PC-9 (cell line): Measurements from ENCODE around the gene RTN4R.
"Not testable (repeated sequence)": the region's sequence is repeated elsewhere in the genome, so short reads cannot be mapped to it uniquely, and the experiment has no call there.

ENCODE experiments used
- EZH2 ChIP-seq: fragments of 200-600 bp; sonication (generic); IDR thresholded peaks from 2 replicates; pipeline ENCODE4 v1.8.0; 2017; ENCODE audit warnings: antibody characterized with exemption, low read depth
- TF ChIP-seq, protein P1 (sequence below): fragments of 200-600 bp; sonication (generic); conservative IDR thresholded peaks from 2 replicates; pipeline ENCODE4 v1.6.1; 2017; ENCODE audit warnings: mixed run types, antibody characterized with exemption, mild to moderate bottlenecking, moderate library complexity

DNA sequence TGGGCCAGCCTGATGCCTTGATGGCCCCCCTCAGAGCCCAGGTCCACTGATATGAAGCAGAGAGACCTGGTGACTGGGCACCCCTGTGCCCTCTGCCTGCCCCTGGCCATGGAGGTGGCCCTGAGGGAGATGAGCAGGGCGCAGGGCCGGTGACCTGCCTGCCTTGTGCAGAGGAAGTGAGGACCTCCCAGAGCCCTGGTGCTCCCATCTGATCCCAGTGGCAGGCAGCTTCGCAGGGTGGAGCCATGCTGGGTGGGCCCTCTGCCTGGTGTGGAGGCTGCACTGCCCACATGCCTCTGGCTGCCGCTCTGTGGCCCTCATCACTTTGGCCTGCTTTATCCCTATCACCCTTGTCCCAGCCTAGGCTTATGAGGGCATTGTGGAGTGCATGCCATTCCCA lies 1.1 kb upstream of the RTN4R start:
- TF ChIP-seq EZH2, result not testable (repeated sequence)
- TF ChIP-seq, protein P1, sequence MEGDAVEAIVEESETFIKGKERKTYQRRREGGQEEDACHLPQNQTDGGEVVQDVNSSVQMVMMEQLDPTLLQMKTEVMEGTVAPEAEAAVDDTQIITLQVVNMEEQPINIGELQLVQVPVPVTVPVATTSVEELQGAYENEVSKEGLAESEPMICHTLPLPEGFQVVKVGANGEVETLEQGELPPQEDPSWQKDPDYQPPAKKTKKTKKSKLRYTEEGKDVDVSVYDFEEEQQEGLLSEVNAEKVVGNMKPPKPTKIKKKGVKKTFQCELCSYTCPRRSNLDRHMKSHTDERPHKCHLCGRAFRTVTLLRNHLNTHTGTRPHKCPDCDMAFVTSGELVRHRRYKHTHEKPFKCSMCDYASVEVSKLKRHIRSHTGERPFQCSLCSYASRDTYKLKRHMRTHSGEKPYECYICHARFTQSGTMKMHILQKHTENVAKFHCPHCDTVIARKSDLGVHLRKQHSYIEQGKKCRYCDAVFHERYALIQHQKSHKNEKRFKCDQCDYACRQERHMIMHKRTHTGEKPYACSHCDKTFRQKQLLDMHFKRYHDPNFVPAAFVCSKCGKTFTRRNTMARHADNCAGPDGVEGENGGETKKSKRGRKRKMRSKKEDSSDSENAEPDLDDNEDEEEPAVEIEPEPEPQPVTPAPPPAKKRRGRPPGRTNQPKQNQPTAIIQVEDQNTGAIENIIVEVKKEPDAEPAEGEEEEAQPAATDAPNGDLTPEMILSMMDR, result not testable (repeated sequence)
